Measurements from ENCODE around the gene IRX2. TPM values are rescaled to one million over a fixed set of nuclear protein-coding genes. Genes with fewer than 3 reads are reported as not detected.
A peak's percentile ranks its signal among the peaks of the same experiment; 100 is the strongest.

Gene IRX2
- total RNA-seq, 1 donor from 2014 or later: 3.7 TPM

GRCh38 chr5:2750758-2751464 lies 566 bp downstream of the IRX2 start:
- peaks cover 48% of the 10 kb centered on the region for H3K4me1 ChIP-seq
- TF ChIP-seq POLR2A (IDR thresholded peaks at IDR 0.05) (no peak), CTCF (IDR thresholded peaks at IDR 0.05) (no peak), POLR2AphosphoS5 (IDR thresholded peaks at IDR 0.05; ENCODE audit: insufficient read depth in 1 of 2, low read depth in 1 of 2) (no peak)
- H3K27ac ChIP-seq: no peak overlapping the region
- no peaks in the 10 kb centered on the region for H3K9me3 ChIP-seq
- H3K36me3 ChIP-seq: peaks cover 0 to 3% of the 10 kb centered on the region in 2 donors
- no peak for DNase-seq (ENCODE audit: extremely low spot score in 2 of 2)
- H3K27me3 ChIP-seq: peaks cover 12% of the 10 kb centered on the region
- intact Hi-C loops (cut with DNase I): no loop called here
- H3K4me3 ChIP-seq: peak overlapping the region; percentile 37 to 43

GRCh38 chr5:2750026-2750757 lies 1.3 kb downstream of the IRX2 start:
- H3K36me3 ChIP-seq: peaks cover 0 to 3% of the 10 kb centered on the region in 2 donors
- intact Hi-C loops (cut with DNase I): no loop called here
- TF ChIP-seq POLR2A (IDR thresholded peaks at IDR 0.05): no peak
- no peak for TF ChIP-seq POLR2AphosphoS5 (IDR thresholded peaks at IDR 0.05; ENCODE audit: insufficient read depth in 1 of 2, low read depth in 1 of 2)
- no peak overlapping the region for H3K27ac ChIP-seq
- peaks cover 41% of the 10 kb centered on the region for H3K4me1 ChIP-seq
- no peaks in the 10 kb centered on the region for H3K9me3 ChIP-seq
- H3K27me3 ChIP-seq: peaks cover 12% of the 10 kb centered on the region
- peak overlapping the region; percentile 37 to 43 for H3K4me3 ChIP-seq
- DNase-seq (ENCODE audit: extremely low spot score in 2 of 2): peak in 1 of 2 donors; percentile 61

GRCh38 chr5:2749514-2750025 lies 1.9 kb downstream of the IRX2 start:
- DNase-seq (ENCODE audit: extremely low spot score in 2 of 2): peak in 1 of 2 donors; percentile 77

GRCh38 chr5:2748861-2749513 lies 2.5 kb downstream of the IRX2 start:
- no peak overlapping the region for H3K27ac ChIP-seq
- no peaks in the 10 kb centered on the region for H3K9me3 ChIP-seq
- H3K4me3 ChIP-seq: no peak overlapping the region
- H3K27me3 ChIP-seq: peaks cover 12% of the 10 kb centered on the region
- intact Hi-C loops (cut with DNase I): no loop called here
- DNase-seq (ENCODE audit: extremely low spot score in 2 of 2): peak in 1 of 2 donors; percentile 46
- TF ChIP-seq CTCF (IDR thresholded peaks at IDR 0.05) (no peak), POLR2AphosphoS5 (IDR thresholded peaks at IDR 0.05; ENCODE audit: insufficient read depth in 1 of 2, low read depth in 1 of 2) (no peak), POLR2A (IDR thresholded peaks at IDR 0.05) (no peak)
- peaks cover 33% of the 10 kb centered on the region for H3K4me1 ChIP-seq
- H3K36me3 ChIP-seq: peaks cover 0 to 3% of the 10 kb centered on the region in 2 donors

More at GRCh38 chr5:2749514-2750025, 1.9 kb downstream of the IRX2 start:
- Histone ChIP-seq H3K36me3 (peaks cover 0 to 3% of the 10 kb centered on the region in 2 donors), H3K4me3 (peak overlapping the region in 1 of 2 donors; percentile 43), H3K4me1 (peaks cover 35% of the 10 kb centered on the region), H3K27me3 (peaks cover 12% of the 10 kb centered on the region), H3K9me3 (no peaks in the 10 kb centered on the region), H3K27ac (no peak overlapping the region)
- intact Hi-C loops (cut with DNase I): no loop called here
- TF ChIP-seq POLR2A (IDR thresholded peaks at IDR 0.05) (no peak), POLR2AphosphoS5 (IDR thresholded peaks at IDR 0.05; ENCODE audit: insufficient read depth in 1 of 2, low read depth in 1 of 2) (no peak), CTCF (IDR thresholded peaks at IDR 0.05) (no peak)

- Histone ChIP-seq H3K36me3 (peaks cover 0 to 3% of the 10 kb centered on the region in 2 donors), H3K4me1 (peaks cover 30% of the 10 kb centered on the region), H3K27me3 (peaks cover 9% of the 10 kb centered on the region), H3K9me3 (no peaks in the 10 kb centered on the region), H3K4me3 (no peak overlapping the region), H3K27ac (no peak overlapping the region)
- intact Hi-C loops (cut with DNase I): no loop called here
- peak in 1 of 2 donors; percentile 55 for DNase-seq (ENCODE audit: extremely low spot score in 2 of 2)
- TF ChIP-seq POLR2AphosphoS5 (IDR thresholded peaks at IDR 0.05; ENCODE audit: insufficient read depth in 1 of 2, low read depth in 1 of 2) (no peak), CTCF (IDR thresholded peaks at IDR 0.05) (no peak), POLR2A (IDR thresholded peaks at IDR 0.05) (no peak)
Observed at GRCh38 chr5:2748179-2748860, 3.2 kb downstream of the IRX2 start.

Data from vagina (tissue), 2 donors.